Astrocyte (in vitro differentiated cells and primary cell): Measurements from ENCODE around the gene DCBLD2.

Experiments used
- CTCF ChIP-seq: IDR thresholded peaks from 2 replicates; pipeline ENCODE4 v1.5.1; 2011; ENCODE audit warnings: low read depth, mild to moderate bottlenecking, inconsistent platforms, low read length, moderate library complexity; ENCODE audit not compliant: insufficient read depth
- EZH2 ChIP-seq: IDR thresholded peaks from 2 replicates; pipeline ENCODE4 v1.6.1; 2012; ENCODE audit warnings: mild to moderate bottlenecking, low read length, inconsistent platforms; ENCODE audit not compliant: insufficient read depth

GRCh38 chr3:98782824-98783500 lies 118.5 kb downstream of the DCBLD2 start:
- TF ChIP-seq CTCF (no peak), EZH2 (no peak)
